BJ (cell line): ENCODE results near the gene YARS1. TPM values are rescaled to one million over a fixed set of nuclear protein-coding genes. Genes with fewer than 3 reads are reported as not detected.

ENCODE experiments used
- CTCF ChIA-PET: fragments of 350-600 bp; formaldehyde crosslinking; extraction: SDS; loops from one replicate; lab custom pipeline; 2021; ENCODE audit warnings: antibody characterized with exemption, inconsistent platforms; lab: Yijun Ruan, JAX
- POLR2A ChIA-PET: fragments of 300-600 bp; sonication (Branson Sonifier 250); formaldehyde crosslinking; extraction: SDS; loops from one replicate; lab custom pipeline; 2021; ENCODE audit warnings: antibody characterized with exemption; lab: Charles Lee
- DNase-seq: peaks from one replicate; pipeline ENCODE4 v3.0.0-alpha.2; 2011; ENCODE audit warnings: low read depth
- H3K27me3 ChIP-seq: 2 replicates; pipeline ENCODE4 v1.6.0; 2011; ENCODE audit warnings: low read length; ENCODE audit not compliant: control insufficient read depth, insufficient read depth
- H3K36me3 ChIP-seq: 2 replicates; pipeline ENCODE4 v1.5.1; 2011; ENCODE audit warnings: low read length; ENCODE audit not compliant: control insufficient read depth, insufficient read depth
- H3K4me3 ChIP-seq: 2 replicates; pipeline ENCODE4 v1.5.1; 2011; ENCODE audit warnings: low read depth, mild to moderate bottlenecking, control low read depth, low read length
- polyA plus RNA-seq: library from polyadenylated mRNA; depleted of rRNA; stranded (reverse); fragments of >200 nt; gene quantifications from 2 replicates; pipeline ENCODE4 v1.2.3, GENCODE V29; 2011
- TF ChIP-seq, protein P1 (sequence below): IDR thresholded peaks from 2 replicates; pipeline ENCODE4 v1.5.1; 2011; ENCODE audit warnings: low read depth, mild to moderate bottlenecking, control low read depth, inconsistent platforms, low read length, moderate library complexity; ENCODE audit not compliant: insufficient read depth

Gene YARS1
- polyA plus RNA-seq, 1 experiment, result 75.3 TPM

DNA sequence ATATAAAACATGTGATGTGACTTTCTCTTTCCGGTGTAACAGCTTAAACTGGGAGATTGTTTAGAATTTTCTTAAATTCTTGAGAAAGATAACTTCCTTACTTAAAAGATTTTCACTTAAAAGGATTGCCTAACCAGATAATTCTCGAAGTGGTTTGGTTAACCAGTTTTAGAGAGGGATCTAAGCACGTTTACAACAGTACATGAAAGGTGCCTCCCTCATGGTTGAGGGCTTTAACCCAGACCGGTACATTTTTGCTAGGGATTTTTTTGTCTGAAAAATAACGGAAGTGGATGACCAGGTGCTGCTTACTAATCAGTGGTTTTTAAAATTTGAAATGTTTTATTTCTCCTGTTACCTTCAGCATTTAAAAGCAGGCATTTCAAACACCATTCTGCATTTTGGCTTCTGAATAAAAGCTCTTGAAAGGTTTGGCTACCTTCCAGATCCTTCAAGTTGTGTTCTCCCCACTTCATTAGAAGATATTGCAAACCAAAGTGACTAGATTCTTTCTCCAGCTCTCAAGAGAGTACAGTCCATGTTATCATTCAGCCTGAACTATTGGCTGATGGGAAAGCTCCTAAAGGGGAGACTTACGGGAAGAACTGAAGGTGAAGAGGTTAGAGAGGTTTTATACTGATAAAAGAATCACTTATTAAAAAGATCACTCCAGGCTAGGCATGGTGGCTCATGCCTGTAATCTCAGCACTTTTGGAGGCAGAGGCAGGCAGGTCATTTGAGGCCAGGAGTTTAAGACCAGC lies 13.1 kb upstream of the YARS1 start:
- H3K36me3 ChIP-seq, result peaks cover 4% of the 10 kb centered on the region
- ChIA-PET POLR2A (no interaction called here), CTCF (interaction anchor here (0.6 to 1.2 kb wide), 4 partner anchors 15 to 318 kb away, joined by 3 to 4 read pairs (median 3); no protein-coding TSS in a partner anchor)
- H3K4me3 ChIP-seq, result no peak overlapping the region
- DNase-seq, result no peak
- H3K27me3 ChIP-seq, result no peaks in the 10 kb centered on the region
- TF ChIP-seq, protein P1, sequence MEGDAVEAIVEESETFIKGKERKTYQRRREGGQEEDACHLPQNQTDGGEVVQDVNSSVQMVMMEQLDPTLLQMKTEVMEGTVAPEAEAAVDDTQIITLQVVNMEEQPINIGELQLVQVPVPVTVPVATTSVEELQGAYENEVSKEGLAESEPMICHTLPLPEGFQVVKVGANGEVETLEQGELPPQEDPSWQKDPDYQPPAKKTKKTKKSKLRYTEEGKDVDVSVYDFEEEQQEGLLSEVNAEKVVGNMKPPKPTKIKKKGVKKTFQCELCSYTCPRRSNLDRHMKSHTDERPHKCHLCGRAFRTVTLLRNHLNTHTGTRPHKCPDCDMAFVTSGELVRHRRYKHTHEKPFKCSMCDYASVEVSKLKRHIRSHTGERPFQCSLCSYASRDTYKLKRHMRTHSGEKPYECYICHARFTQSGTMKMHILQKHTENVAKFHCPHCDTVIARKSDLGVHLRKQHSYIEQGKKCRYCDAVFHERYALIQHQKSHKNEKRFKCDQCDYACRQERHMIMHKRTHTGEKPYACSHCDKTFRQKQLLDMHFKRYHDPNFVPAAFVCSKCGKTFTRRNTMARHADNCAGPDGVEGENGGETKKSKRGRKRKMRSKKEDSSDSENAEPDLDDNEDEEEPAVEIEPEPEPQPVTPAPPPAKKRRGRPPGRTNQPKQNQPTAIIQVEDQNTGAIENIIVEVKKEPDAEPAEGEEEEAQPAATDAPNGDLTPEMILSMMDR, result no peak

GRCh38 chr1:32828341-32828740 lies 11.2 kb upstream of the YARS1 start:
- Histone ChIP-seq H3K4me3 (no peak overlapping the region), H3K36me3 (peaks cover 4% of the 10 kb centered on the region), H3K27me3 (no peaks in the 10 kb centered on the region)
- CTCF ChIA-PET, result no interaction called here
- TF ChIP-seq, protein P1, result no peak
- POLR2A ChIA-PET, result no interaction called here
- no peak for DNase-seq

- Histone ChIP-seq H3K27me3 (no peaks in the 10 kb centered on the region), H3K4me3 (no peak overlapping the region), H3K36me3 (peaks cover 2% of the 10 kb centered on the region)
- ChIA-PET CTCF (no interaction called here), POLR2A (no interaction called here)
- TF ChIP-seq, protein P1, result no peak
- no peak for DNase-seq
Measured at GRCh38 chr1:32825181-32825580, 8.0 kb upstream of the YARS1 start.

- Histone ChIP-seq H3K27me3 (no peaks in the 10 kb centered on the region), H3K36me3 (peaks cover 2% of the 10 kb centered on the region; the same call in 1 of the 2 replicates), H3K4me3 (peak overlapping the region; percentile 69)
- TF ChIP-seq, protein P1, result no peak
- no peak for DNase-seq
- ChIA-PET POLR2A (no interaction called here), CTCF (interaction anchor here (0.6 to 0.7 kb wide), 2 partner anchors 24 to 80 kb away, joined by 3 read pairs; no protein-coding TSS in a partner anchor)
Measured at GRCh38 chr1:32818804-32819541, 1.8 kb upstream of the YARS1 start.
